Loucy (cell line): ENCODE measurements around the gene XXYLT1.

Experiments
- EZH2phosphoT487 ChIP-seq: fragments of 200-600 bp; IDR thresholded peaks from 2 replicates; pipeline ENCODE4 v1.6.1; 2018; ENCODE audit warnings: antibody characterized with exemption, mild to moderate bottlenecking, moderate library complexity, borderline replicate concordance
- TF ChIP-seq, protein P1 (sequence below): fragments of 200-600 bp; sonication (generic); conservative IDR thresholded peaks from 2 replicates; pipeline ENCODE4 v1.5.1; 2014; ENCODE audit warnings: mild to moderate bottlenecking, antibody characterized with exemption, low read length

GRCh38 chr3:195064300-195064931, 206.5 kb downstream of the XXYLT1 start:
- TF ChIP-seq, protein P1, sequence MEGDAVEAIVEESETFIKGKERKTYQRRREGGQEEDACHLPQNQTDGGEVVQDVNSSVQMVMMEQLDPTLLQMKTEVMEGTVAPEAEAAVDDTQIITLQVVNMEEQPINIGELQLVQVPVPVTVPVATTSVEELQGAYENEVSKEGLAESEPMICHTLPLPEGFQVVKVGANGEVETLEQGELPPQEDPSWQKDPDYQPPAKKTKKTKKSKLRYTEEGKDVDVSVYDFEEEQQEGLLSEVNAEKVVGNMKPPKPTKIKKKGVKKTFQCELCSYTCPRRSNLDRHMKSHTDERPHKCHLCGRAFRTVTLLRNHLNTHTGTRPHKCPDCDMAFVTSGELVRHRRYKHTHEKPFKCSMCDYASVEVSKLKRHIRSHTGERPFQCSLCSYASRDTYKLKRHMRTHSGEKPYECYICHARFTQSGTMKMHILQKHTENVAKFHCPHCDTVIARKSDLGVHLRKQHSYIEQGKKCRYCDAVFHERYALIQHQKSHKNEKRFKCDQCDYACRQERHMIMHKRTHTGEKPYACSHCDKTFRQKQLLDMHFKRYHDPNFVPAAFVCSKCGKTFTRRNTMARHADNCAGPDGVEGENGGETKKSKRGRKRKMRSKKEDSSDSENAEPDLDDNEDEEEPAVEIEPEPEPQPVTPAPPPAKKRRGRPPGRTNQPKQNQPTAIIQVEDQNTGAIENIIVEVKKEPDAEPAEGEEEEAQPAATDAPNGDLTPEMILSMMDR = no peak
- no peak for TF ChIP-seq EZH2phosphoT487
